GM12864 (cell line): ENCODE results near the gene USP10.

ENCODE experiments used
- DNase-seq: peaks from one replicate; pipeline ENCODE4 v3.0.0-alpha.2; 2011; ENCODE audit warnings: low read depth
- H3K4me3 ChIP-seq: 2 replicates; pipeline ENCODE4 v1.5.1; 2011; ENCODE audit warnings: mild to moderate bottlenecking, low read depth, low read length, control low read depth
- CTCF ChIP-seq: IDR thresholded peaks from 2 replicates; pipeline ENCODE4 v1.5.1; 2011; ENCODE audit warnings: low read depth, mild to moderate bottlenecking, moderate library complexity, low read length, control low read depth, inconsistent platforms; ENCODE audit errors: missing control alignments

Gene USP10

GRCh38 chr16:84712138-84712671 is 12.4 kb downstream of the USP10 start:
- TF ChIP-seq CTCF = no peak
- no peak for DNase-seq
- no peak overlapping the region for H3K4me3 ChIP-seq

- TF ChIP-seq CTCF = no peak
- no peak overlapping the region for H3K4me3 ChIP-seq
- DNase-seq = no peak
Measured at GRCh38 chr16:84712801-84713775, 13.3 kb downstream of the USP10 start.

GRCh38 chr16:84714028-84714427 is 14.2 kb downstream of the USP10 start:
- no peak for TF ChIP-seq CTCF
- DNase-seq = no peak
- H3K4me3 ChIP-seq = no peak overlapping the region

- no peak for DNase-seq
- TF ChIP-seq CTCF = no peak
- H3K4me3 ChIP-seq = no peak overlapping the region
Measured at GRCh38 chr16:84715424-84715823, 15.6 kb downstream of the USP10 start.

- no peak for DNase-seq
- no peak for TF ChIP-seq CTCF
- no peak overlapping the region for H3K4me3 ChIP-seq
Measured at GRCh38 chr16:84715854-84716253, 16.1 kb downstream of the USP10 start.

GRCh38 chr16:84716740-84717139 is 16.9 kb downstream of the USP10 start:
- no peak overlapping the region for H3K4me3 ChIP-seq
- DNase-seq = no peak
- TF ChIP-seq CTCF = no peak
